SK-N-SH (cell line): Measurements from ENCODE around the gene MIOS. TPM values are rescaled to one million over a fixed set of nuclear protein-coding genes. Genes with fewer than 3 reads are reported as not detected.

Experiments
- CTCF ChIA-PET: fragments of 300-600, 350-600 bp; formaldehyde crosslinking; extraction: SDS; loops from one replicate; lab custom pipeline; 2021; lab: Yijun Ruan, JAX
- POLR2A ChIA-PET: fragments of 350-600 bp; sonication (Branson Sonifier 250); formaldehyde crosslinking; extraction: SDS; loops from one replicate; lab custom pipeline; 2020; ENCODE audit warnings: antibody characterized with exemption, inconsistent platforms; lab: Yijun Ruan, JAX
- DNase-seq: peaks from one replicate; pipeline ENCODE4 v3.0.0; 2012
- H2AFZ ChIP-seq: fragments of 200-600 bp; sonication (generic); 2 replicates; pipeline ENCODE4 v1.8.1; 2016; ENCODE audit warnings: antibody characterized with exemption, mild to moderate bottlenecking, low read depth
- H3F3A ChIP-seq: fragments of 200-600 bp; sonication (generic); replicated peaks from 2 replicates; pipeline ENCODE3; 2016; ENCODE audit warnings: antibody characterized with exemption, mild to moderate bottlenecking; ENCODE audit not compliant: insufficient read depth
- H3K27ac ChIP-seq, 2 experiments: fragments of 200-500 bp in 1 of 2; fragments of 200-600 bp in 1 of 2; sonication (Bioruptor generic) in 1 of 2; sonication (generic), shearing (Covaris generic) in 1 of 2; 2 replicates each; pipeline versions ENCODE4 v1.5.1 to v1.6.1; 2014 to 2016; ENCODE audit warnings: low read depth in 2 of 2, inconsistent platforms in 1 of 2, low read length in 1 of 2, mild to moderate bottlenecking in 1 of 2, mixed read lengths in 1 of 2
- H3K27me3 ChIP-seq: fragments of 200-600 bp; sonication (generic), shearing (Covaris generic); 2 replicates; pipeline ENCODE4 v1.6.1; 2016; ENCODE audit warnings: mixed run types; ENCODE audit not compliant: insufficient read depth
- H3K36me3 ChIP-seq, 2 experiments: fragments of 200-500 bp in 1 of 2; fragments of 200-600 bp in 1 of 2; sonication (Bioruptor generic) in 1 of 2; sonication (generic) in 1 of 2; replicated peaks in 1 of 2; 2 replicates each; pipeline versions ENCODE3 to v1.5.1; 2014 to 2016; ENCODE audit warnings: low read length in 1 of 2, mild to moderate bottlenecking in 1 of 2; ENCODE audit not compliant: insufficient read depth in 2 of 2, control insufficient read depth in 1 of 2
- H3K4me1 ChIP-seq, 2 experiments: fragments of 200-500 bp in 1 of 2; fragments of 200-600 bp in 1 of 2; sonication (Bioruptor generic) in 1 of 2; sonication (generic), shearing (Covaris generic) in 1 of 2; 2 replicates each; pipeline versions ENCODE4 v1.5.1 to v1.6.1; 2014 to 2016; ENCODE audit warnings: low read depth in 1 of 2, low read length in 1 of 2, mixed run types in 1 of 2; ENCODE audit not compliant: insufficient read depth in 2 of 2, control insufficient read depth in 1 of 2
- H3K4me2 ChIP-seq: fragments of 200-600 bp; sonication (generic), shearing (Covaris generic); 2 replicates; pipeline ENCODE4 v1.6.1; 2017; ENCODE audit warnings: mixed run types
- H3K4me3 ChIP-seq, 2 experiments: fragments of 200-500 bp in 1 of 2; fragments of 200-600 bp in 1 of 2; sonication (Bioruptor generic) in 1 of 2; sonication (generic), shearing (Covaris generic) in 1 of 2; 2 replicates each; pipeline versions ENCODE4 v1.5.1 to v1.8.1; 2014 to 2016; ENCODE audit warnings: low read depth in 2 of 2, inconsistent platforms in 1 of 2, low read length in 1 of 2, mild to moderate bottlenecking in 1 of 2, mixed read lengths in 1 of 2, moderate library complexity in 1 of 2
- H3K79me2 ChIP-seq: fragments of 200-600 bp; sonication (generic); 2 replicates; pipeline ENCODE4 v1.8.1; 2017; ENCODE audit warnings: mild to moderate bottlenecking; ENCODE audit not compliant: insufficient read depth
- H3K9ac ChIP-seq: fragments of 200-600 bp; sonication (generic); 2 replicates; pipeline ENCODE4 v1.6.1; 2017; ENCODE audit warnings: mixed run types
- H3K9me2 ChIP-seq: fragments of 200-600 bp; sonication (generic); 2 replicates; pipeline ENCODE4 v1.6.1; 2017; ENCODE audit warnings: mixed run types
- H3K9me3 ChIP-seq: fragments of 200-600 bp; sonication (generic); 2 replicates; pipeline ENCODE4 v1.6.1; 2017; ENCODE audit warnings: mixed run types, mild to moderate bottlenecking, moderate library complexity
- H4K20me1 ChIP-seq: fragments of 200-600 bp; sonication (generic); 2 replicates; pipeline ENCODE4 v1.6.1; 2017; ENCODE audit warnings: mild to moderate bottlenecking, mixed run types; ENCODE audit not compliant: insufficient read depth
- CHD2 ChIP-seq: fragments of 150-350 bp; IDR thresholded peaks from 2 replicates; pipeline ENCODE4 v1.6.1; 2018; ENCODE audit warnings: low read length; ENCODE audit not compliant: partially characterized antibody
- EP300 ChIP-seq, 2 experiments: IDR thresholded peaks; 2 replicates each; pipeline versions ENCODE4 v1.4.0 to v1.6.1; 2012; ENCODE audit warnings: borderline replicate concordance in 1 of 2, low read depth in 1 of 2, low read length in 1 of 2
- EZH2phosphoT487 ChIP-seq: fragments of 200-600 bp; sonication (generic); IDR thresholded peaks from 2 replicates; pipeline ENCODE4 v1.6.1; 2017; ENCODE audit warnings: low read depth, mixed run types, mild to moderate bottlenecking, antibody characterized with exemption, moderate library complexity, borderline replicate concordance
- FOSL2 ChIP-seq: IDR thresholded peaks from 2 replicates; pipeline ENCODE4 v1.4.0; 2012; ENCODE audit warnings: low read depth, mild to moderate bottlenecking, moderate library complexity, borderline replicate concordance
- FOXJ3 ChIP-seq: sonication (generic); formaldehyde crosslinking; IDR thresholded peaks from 2 replicates; pipeline ENCODE4 v1.5.1; 2020; ENCODE audit warnings: mild to moderate bottlenecking, missing genetic modification reagents
- FOXM1 ChIP-seq: IDR thresholded peaks from 2 replicates; pipeline ENCODE4 v1.4.0; 2012; ENCODE audit warnings: low read depth, mild to moderate bottlenecking
- GATA2 ChIP-seq: sonication (generic); formaldehyde crosslinking; IDR thresholded peaks from 2 replicates; pipeline ENCODE4 v1.5.0; 2020; ENCODE audit warnings: mild to moderate bottlenecking, missing genetic modification reagents
- MXI1 ChIP-seq: IDR thresholded peaks from 2 replicates; pipeline ENCODE4 v1.6.1; 2012; ENCODE audit warnings: mild to moderate bottlenecking, low read depth, low read length, improper control_type of control experiment
- NRF1 ChIP-seq: IDR thresholded peaks from 2 replicates; pipeline ENCODE4 v1.6.1; 2012; ENCODE audit warnings: low read depth, mild to moderate bottlenecking, low read length
- POLR2AphosphoS5 ChIP-seq: IDR thresholded peaks from 2 replicates; pipeline ENCODE4 v1.6.1; 2012; ENCODE audit warnings: low read depth, low read length
- RAD21 ChIP-seq: IDR thresholded peaks from 2 replicates; pipeline ENCODE4 v1.6.1; 2012; ENCODE audit warnings: mild to moderate bottlenecking, low read length
- RFX5 ChIP-seq: IDR thresholded peaks from 2 replicates; pipeline ENCODE4 v1.6.1; 2012; ENCODE audit warnings: mild to moderate bottlenecking, improper control_type of control experiment, low read length
- SMC3 ChIP-seq: IDR thresholded peaks from 2 replicates; pipeline ENCODE4 v1.6.1; 2012; ENCODE audit warnings: low read depth, low read length, improper control_type of control experiment
- TAF1 ChIP-seq: IDR thresholded peaks from 2 replicates; pipeline ENCODE4 v1.6.1; 2012; ENCODE audit warnings: low read depth, mild to moderate bottlenecking, low read length, moderate library complexity, borderline replicate concordance
- TCF12 ChIP-seq: IDR thresholded peaks from 2 replicates; pipeline ENCODE4 v1.4.0; 2012
- TEAD4 ChIP-seq: IDR thresholded peaks from 2 replicates; pipeline ENCODE4 v1.4.0; 2012; ENCODE audit warnings: mild to moderate bottlenecking, borderline replicate concordance; ENCODE audit not compliant: insufficient read depth
- USF2 ChIP-seq: fragments of 150-350 bp; IDR thresholded peaks from 2 replicates; pipeline ENCODE4 v1.6.1; 2017; ENCODE audit warnings: antibody characterized with exemption, low read length, low read depth, borderline replicate concordance
- YY1 ChIP-seq: IDR thresholded peaks from 2 replicates; pipeline ENCODE4 v1.4.0; 2012; ENCODE audit warnings: low read depth, mild to moderate bottlenecking
- ZBTB33 ChIP-seq: IDR thresholded peaks from 2 replicates; pipeline ENCODE4 v1.4.0; 2012; ENCODE audit warnings: low read depth, borderline replicate concordance
- WGBS: methylation state at CpG from one replicate; pipeline ENCODE4 v1.1.6; 2017; ENCODE audit warnings: low lambda C conversion rate; 5-methylcytosine and 5-hydroxymethylcytosine counted together
- polyA plus RNA-seq, 3 experiments: library from polyadenylated mRNA; depleted of rRNA; stranded (reverse); fragments of >200 nt; gene quantifications; 2 replicates each; pipeline ENCODE4 v1.2.3, GENCODE V29; 2012
- TF ChIP-seq, protein P1 (sequence below): IDR thresholded peaks from 2 replicates; pipeline ENCODE4; 2012
- TF ChIP-seq, protein P2 (sequence below): IDR thresholded peaks from 2 replicates; pipeline ENCODE4 v1.4.0; 2012; ENCODE audit warnings: low read depth, borderline replicate concordance
- TF ChIP-seq, protein P3 (sequence below): IDR thresholded peaks from 2 replicates; pipeline ENCODE4 v1.4.0; 2012; ENCODE audit warnings: low read depth

The MIOS gene
- polyA plus RNA-seq, 1 of the 3 experiments (the other 2 are of a cell fraction): 16.4 TPM

GRCh38 chr7:7542251-7542835 is 24.3 kb upstream of the MIOS start:
- Histone ChIP-seq H3K27ac (no peak overlapping the region), H2AFZ (no peak overlapping the region; the same call in 1 of the 2 replicates), H3K9me2 (no peaks in the 10 kb centered on the region), H3K4me3 (no peak overlapping the region), H4K20me1 (no peaks in the 10 kb centered on the region), H3K79me2 (no peaks in the 10 kb centered on the region), H3K9me3 (no peaks in the 10 kb centered on the region), H3K9ac (no peak overlapping the region), H3F3A (no peaks in the 10 kb centered on the region), H3K4me1 (no peaks in the 10 kb centered on the region), H3K36me3 (no peaks in the 10 kb centered on the region), H3K27me3 (no peaks in the 10 kb centered on the region), H3K4me2 (no peak overlapping the region)
- POLR2A ChIA-PET: no interaction called here
- CTCF ChIA-PET: interaction anchor here (0.6 to 5.8 kb wide), 20 partner anchors 8 to 445 kb away, joined by 3 to 62 read pairs (median 4); no protein-coding TSS in a partner anchor
- TF ChIP-seq TAF1: no peak
- TF ChIP-seq GATA2 (CRISPR knock-in tag): no peak
- TF ChIP-seq CHD2: no peak
- TF ChIP-seq, protein P1, sequence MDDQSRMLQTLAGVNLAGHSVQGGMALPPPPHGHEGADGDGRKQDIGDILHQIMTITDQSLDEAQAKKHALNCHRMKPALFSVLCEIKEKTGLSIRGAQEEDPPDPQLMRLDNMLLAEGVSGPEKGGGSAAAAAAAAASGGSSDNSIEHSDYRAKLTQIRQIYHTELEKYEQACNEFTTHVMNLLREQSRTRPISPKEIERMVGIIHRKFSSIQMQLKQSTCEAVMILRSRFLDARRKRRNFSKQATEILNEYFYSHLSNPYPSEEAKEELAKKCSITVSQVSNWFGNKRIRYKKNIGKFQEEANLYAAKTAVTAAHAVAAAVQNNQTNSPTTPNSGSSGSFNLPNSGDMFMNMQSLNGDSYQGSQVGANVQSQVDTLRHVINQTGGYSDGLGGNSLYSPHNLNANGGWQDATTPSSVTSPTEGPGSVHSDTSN: no peak
- TF ChIP-seq NRF1: no peak
- no peak for TF ChIP-seq SMC3
- TF ChIP-seq FOXJ3 (CRISPR knock-in tag): no peak
- no peak for TF ChIP-seq ZBTB33
- TF ChIP-seq MXI1: no peak
- no peak for TF ChIP-seq YY1
- TF ChIP-seq EP300 (IDR thresholded peaks at IDR 0.05; ENCODE audit: borderline replicate concordance in 1 of 2, low read depth in 1 of 2, low read length in 1 of 2): no peak
- TF ChIP-seq TCF12: no peak
- TF ChIP-seq RFX5: no peak
- TF ChIP-seq, protein P2, sequence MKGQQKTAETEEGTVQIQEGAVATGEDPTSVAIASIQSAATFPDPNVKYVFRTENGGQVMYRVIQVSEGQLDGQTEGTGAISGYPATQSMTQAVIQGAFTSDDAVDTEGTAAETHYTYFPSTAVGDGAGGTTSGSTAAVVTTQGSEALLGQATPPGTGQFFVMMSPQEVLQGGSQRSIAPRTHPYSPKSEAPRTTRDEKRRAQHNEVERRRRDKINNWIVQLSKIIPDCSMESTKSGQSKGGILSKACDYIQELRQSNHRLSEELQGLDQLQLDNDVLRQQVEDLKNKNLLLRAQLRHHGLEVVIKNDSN: no peak
- 68% methylated on average over 4 of the region's 4 CpGs for WGBS
- DNase-seq: no peak

- DNase-seq: no peak
- no peaks in the 10 kb centered on the region for H3K9me3 ChIP-seq
- no peaks in the 10 kb centered on the region for H3K4me1 ChIP-seq
- H3K9ac ChIP-seq: no peak overlapping the region
- no peak overlapping the region for H3K27ac ChIP-seq
- ChIA-PET POLR2A (no interaction called here), CTCF (interaction anchor here (0.9 to 1.3 kb wide), 3 partner anchors 11 to 670 kb away, joined by 3 to 5 read pairs (median 3); no protein-coding TSS in a partner anchor)
- no peak overlapping the region for H3K4me3 ChIP-seq
- H4K20me1 ChIP-seq: no peaks in the 10 kb centered on the region
- 92% methylated on average over 3 of the region's 3 CpGs for WGBS
- no peaks in the 10 kb centered on the region for H3K79me2 ChIP-seq
- H3K27me3 ChIP-seq: no peaks in the 10 kb centered on the region
- no peaks in the 10 kb centered on the region for H3F3A ChIP-seq
- H2AFZ ChIP-seq: no peak overlapping the region
- no peak overlapping the region for H3K4me2 ChIP-seq
- H3K9me2 ChIP-seq: no peaks in the 10 kb centered on the region
- no peaks in the 10 kb centered on the region for H3K36me3 ChIP-seq
- TF ChIP-seq, protein P2: no peak
- no peak for TF ChIP-seq RAD21
- no peak for TF ChIP-seq EZH2phosphoT487
- TF ChIP-seq FOXM1: no peak
- no peak for TF ChIP-seq TEAD4
- no peak for TF ChIP-seq GATA2 (CRISPR knock-in tag)
- no peak for TF ChIP-seq EP300 (IDR thresholded peaks at IDR 0.05; ENCODE audit: borderline replicate concordance in 1 of 2, low read depth in 1 of 2, low read length in 1 of 2)
- TF ChIP-seq USF2: no peak
- TF ChIP-seq POLR2AphosphoS5: no peak
- TF ChIP-seq FOSL2: no peak
- TF ChIP-seq, protein P3, sequence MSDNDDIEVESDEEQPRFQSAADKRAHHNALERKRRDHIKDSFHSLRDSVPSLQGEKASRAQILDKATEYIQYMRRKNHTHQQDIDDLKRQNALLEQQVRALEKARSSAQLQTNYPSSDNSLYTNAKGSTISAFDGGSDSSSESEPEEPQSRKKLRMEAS: no peak
- TF ChIP-seq FOXJ3 (CRISPR knock-in tag): no peak
- TF ChIP-seq MXI1: no peak
These were observed 18.3 kb upstream of the MIOS start for GRCh38 chr7:7548407-7548806.
